Fibroblast of skin of left quadriceps (primary cell): ENCODE measurements around the gene LRIG1.

Source experiments
- DNase-seq, 2 experiments: peaks; one replicate each; pipeline ENCODE4 v3.0.0-alpha.2; 2013; ENCODE audit warnings: low read depth in 2 of 2

Gene LRIG1, protein sequence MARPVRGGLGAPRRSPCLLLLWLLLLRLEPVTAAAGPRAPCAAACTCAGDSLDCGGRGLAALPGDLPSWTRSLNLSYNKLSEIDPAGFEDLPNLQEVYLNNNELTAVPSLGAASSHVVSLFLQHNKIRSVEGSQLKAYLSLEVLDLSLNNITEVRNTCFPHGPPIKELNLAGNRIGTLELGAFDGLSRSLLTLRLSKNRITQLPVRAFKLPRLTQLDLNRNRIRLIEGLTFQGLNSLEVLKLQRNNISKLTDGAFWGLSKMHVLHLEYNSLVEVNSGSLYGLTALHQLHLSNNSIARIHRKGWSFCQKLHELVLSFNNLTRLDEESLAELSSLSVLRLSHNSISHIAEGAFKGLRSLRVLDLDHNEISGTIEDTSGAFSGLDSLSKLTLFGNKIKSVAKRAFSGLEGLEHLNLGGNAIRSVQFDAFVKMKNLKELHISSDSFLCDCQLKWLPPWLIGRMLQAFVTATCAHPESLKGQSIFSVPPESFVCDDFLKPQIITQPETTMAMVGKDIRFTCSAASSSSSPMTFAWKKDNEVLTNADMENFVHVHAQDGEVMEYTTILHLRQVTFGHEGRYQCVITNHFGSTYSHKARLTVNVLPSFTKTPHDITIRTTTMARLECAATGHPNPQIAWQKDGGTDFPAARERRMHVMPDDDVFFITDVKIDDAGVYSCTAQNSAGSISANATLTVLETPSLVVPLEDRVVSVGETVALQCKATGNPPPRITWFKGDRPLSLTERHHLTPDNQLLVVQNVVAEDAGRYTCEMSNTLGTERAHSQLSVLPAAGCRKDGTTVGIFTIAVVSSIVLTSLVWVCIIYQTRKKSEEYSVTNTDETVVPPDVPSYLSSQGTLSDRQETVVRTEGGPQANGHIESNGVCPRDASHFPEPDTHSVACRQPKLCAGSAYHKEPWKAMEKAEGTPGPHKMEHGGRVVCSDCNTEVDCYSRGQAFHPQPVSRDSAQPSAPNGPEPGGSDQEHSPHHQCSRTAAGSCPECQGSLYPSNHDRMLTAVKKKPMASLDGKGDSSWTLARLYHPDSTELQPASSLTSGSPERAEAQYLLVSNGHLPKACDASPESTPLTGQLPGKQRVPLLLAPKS

DNA sequence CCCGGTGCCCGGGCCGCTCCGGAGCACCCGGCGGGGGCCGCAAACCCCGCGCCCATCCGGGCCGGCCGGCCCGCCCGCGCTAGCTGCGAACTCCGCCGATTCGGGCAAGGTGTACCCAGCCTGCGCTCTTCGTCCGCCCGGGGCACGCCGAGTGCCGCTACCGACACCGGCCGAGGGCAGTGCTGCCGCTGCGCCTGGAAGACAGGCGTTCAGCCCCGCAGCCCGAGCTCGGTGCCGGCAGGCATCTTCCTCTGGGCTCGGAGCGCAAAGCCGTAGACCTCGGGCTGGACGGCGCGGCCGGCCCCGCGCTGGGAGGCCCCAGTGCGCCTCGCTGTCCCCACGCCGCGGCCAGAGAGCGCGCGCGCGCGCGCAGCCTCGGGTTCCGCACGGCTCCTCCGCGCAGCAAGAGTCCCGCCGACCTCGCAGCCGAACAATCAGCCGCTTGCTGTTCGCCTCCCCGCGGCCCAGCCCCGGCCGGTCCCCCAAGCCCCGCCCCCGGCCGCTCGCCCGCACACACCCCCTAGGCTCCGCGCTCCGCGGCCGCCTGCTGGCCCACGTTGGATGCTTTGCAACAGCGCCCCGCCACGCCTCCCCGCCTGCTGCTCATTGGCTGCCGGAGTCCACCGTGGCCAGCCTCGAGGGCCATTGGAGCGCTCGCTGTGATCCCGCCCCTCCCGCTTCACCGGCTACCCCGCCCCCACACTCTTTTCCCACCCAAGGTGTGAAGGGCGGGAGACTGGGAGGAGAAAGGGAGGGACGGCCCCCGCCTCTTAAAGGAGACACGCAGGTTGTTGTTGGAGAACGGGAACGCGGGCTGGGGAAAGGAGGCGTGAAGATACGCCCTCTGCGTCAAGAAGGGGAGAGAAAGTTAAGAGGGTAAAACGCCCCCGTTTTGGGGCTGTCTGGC lies at the start of gene LRIG1:
LRIG1 (minus strand) TSS at position 447 of the 907 bp plus-strand sequence. CDS start 615 bp downstream, outside the sequence.
- peak; percentile 98 for DNase-seq

DNA sequence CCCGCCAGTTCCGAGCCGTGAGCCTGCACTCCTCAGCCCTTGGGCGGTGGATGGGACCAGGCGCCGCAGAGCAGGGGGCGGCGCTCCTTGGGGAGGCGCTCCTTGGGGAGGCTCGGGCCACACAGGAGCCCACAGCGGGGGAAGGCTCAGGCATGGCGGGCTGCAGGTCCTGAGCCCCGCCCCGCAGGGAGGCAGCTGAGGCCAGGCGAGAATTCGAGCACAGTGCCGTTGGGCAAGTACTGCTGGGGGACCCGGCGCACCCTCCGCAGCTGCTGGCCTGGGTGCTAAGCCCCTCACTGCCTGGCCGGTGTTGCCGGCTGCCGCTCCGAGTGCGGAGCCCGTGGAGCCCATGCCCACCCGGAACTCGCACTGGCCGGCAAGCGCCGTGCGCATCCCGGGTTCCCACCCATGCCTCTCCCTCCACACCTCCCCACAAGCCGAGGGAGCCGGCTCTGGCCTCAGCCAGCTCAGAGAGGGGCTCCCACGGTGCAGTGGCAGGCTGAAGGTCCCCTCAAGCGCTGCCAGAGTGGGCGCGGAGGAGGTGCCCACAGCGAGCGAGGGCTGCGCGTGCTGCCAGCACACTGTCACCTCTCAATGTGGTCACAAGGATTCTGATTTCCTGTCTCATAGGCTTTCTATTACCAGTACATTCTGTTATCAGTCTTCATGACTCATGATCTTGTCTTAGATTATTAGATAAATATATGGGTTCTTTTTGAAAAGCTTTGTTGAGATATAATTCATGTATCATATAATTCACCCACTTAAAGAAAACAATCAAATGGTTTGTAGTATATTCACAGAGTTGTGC lies 44.0 kb upstream of the LRIG1 start:
- no peak for DNase-seq

DNA sequence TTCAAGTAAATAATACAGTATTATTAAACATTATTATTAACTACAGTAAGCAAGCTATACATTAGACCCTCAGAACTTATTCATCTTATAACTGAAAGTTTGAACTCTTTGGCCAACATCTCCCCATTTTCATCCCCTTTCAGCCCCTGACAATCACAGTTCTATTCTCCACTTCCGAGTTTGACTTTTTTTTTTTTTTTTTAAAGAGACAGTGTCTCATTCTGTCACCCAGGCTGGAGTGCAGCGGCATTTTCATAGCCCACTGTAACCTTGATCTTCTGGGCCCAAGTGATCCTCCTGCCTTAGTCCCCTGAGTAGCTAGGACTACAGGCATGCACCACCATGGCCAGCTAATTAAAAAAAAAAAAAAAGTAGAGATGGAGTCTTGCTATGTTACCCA lies 41.3 kb upstream of the LRIG1 start:
- no peak for DNase-seq

DNA sequence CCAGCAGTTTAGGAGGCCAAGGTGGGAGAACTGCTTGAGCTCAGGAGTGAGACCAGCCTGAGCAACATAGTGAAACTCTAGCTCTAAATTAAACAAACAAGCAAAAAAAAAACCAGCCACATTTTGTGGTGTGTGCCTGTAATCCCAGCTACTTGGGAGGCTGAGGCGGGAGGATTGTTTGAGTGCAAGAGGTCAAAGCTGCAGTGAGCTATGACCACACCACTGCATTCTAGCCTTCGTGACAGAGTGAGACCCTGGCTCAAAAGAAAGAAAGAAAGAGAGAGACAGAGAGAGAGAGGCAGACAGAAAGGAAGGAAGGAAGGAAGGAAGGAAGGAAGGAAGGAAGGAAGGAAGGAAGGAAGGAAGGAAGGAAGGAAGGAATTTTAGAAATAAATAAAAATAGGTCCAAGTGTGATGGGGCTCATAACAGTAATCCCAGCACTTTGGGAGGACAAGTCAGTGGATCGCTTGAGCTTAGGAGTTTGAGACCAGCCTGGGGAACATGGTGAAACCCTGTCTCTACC lies 38.7 kb upstream of the LRIG1 start:
- DNase-seq, result no peak

DNA sequence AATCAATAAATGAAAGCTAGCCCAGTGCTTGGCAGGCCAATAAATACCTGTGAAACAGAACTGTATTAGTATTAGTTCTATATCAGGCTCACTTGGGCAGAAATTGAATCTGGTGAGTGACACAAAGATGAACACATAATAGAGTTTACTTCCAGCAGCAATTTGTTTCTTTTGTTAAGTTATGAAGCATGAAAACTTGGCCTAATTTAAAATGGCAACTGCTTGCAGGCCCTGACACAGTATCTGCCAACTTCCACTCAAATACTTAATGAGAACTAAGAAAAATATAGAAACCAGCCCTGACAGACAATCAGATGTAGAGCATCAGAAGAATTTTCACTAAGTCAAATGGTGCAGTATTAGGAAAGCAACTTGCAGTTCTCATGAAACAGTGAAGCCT lies 37.6 kb upstream of the LRIG1 start:
- DNase-seq, result no peak

DNA sequence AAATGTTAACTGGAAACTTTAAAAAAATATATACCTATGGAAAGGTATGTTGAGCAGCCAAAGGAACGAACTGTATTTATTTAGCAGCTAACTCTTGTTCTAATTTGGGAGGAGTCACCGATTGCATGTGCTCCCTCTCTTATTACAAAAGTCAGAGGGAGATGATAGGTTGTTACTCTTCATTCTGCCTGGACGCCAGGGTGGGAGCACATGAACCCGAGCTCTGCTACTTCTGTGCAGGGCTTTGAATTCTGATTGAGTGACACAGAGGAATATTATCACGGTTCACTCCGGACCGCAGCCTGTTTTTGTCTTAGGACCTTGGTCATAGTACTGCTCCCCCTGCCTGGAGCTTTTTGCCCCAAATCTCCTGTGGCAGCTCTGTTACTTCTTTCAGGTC lies 36.9 kb upstream of the LRIG1 start:
- DNase-seq, result no peak

DNA sequence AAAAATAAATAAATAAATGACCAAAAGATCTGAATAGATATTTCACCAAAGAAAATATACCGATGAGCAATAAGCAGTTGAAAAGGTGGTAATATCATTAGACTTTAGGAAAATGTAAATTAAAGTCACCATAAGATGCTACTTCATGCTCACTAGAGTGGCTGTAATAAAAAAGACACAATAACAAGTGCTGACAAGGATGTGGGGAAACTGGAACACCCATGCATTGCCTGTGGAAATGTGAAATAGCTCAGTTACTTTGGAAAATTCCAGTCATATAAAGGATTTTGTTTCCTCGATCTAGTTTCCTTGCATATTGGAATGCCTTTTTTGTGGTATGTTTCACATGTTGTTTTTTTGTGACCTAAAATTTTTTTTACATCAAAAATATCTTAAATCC lies 36.0 kb upstream of the LRIG1 start:
- no peak for DNase-seq

DNA sequence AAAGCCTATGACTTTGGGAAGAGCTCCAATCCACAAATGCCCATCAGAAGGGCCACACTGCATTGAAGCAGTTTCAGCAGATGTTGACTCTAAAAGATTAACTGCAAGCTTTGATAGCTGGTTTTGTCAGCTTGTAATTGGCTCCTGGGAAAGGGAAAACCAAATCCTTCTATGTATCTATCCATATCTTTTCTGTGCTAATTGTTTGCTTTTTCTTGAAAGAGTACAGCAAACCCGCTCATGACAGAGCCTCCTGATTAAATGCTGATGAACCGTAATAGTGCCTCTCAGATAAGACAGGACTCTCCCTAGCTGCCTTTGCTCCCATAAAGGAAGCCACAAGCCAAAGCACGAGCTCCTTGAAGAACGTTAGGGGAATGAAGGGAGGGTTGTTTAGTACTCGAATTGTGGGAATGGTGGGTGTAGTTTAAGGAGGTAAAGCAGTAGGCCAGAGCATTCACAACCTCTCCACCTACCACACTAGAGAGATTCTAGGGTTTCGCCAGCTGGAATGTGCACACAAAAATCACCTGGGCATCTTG lies 33.6 kb upstream of the LRIG1 start:
- no peak for DNase-seq

DNA sequence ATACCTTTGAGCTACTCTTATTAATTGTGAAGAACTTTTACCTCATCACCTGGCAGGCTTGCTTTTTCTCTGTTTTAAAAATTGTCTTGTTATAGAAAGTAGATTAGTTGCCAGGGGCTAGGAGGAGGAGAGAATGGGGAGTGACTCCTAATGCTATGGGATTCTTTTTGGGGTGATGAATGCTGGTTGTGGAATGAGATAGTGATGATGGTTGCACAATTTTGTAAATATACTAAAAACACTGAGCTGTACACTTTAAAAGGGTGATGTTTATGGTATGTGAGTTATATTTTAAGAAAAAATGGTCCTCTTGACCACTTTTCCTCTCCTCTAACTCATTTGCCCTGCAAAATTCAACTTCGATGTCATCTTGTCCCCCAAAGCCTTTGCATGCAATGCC lies 31.8 kb upstream of the LRIG1 start:
- no peak for DNase-seq

DNA sequence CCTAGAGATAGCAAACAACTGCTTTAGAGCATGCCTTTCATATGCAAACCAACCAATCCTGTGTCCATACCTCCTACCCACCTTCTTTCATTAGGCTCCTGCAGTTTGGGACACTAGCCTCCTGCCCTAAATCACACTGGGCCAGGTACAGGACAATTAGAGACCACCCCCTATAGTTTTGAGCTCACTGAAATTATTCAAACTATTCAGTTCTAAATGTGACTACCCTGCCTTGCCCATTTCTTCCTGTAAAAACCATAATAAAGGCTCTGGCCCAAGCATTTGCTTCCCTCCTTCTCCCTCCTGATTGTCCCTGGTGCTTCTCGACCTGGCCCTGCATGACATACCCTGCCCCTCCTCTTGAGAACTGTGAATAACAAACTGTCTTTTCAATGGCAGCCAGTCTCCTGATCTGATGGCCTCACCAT lies 31.4 kb upstream of the LRIG1 start:
- DNase-seq, result no peak

DNA sequence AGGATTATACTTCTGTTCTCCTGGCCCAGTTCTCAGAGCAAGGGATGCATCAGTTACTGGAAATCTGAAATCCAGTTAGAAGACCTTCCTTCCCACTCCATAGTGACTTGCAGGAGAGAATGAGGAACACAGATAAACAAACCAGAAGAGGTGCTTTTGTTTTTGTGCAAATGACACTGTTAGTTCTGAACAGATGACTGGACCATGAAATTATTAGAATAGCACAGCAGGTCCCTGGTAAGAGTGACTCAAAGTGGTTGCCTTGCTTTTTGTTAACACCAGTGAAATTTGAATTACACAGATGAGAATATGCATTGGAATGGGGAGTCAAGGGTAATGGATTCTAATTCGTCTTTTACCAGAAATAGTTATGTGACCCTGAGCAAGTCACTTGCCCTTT lies 30.4 kb upstream of the LRIG1 start:
- DNase-seq, result no peak

DNA sequence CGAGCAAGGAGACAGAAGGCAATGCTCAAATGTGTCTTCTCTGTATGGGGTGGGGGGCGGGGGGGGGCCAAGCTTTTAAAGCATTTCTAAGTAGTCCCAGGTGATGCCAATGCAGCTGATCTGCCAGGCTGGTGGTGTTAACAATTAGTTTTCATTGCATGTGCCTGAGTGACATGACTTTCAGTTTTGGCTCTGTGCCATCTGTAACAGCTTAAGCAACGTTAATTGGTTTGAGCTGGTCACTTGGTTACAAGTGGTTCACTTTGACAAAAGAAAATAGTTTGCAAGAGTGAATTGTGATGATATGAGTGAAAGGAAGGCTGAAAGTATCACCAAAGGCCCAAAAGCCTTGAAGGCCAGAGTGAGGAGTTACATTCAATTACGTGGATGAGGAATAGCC lies 26.4 kb upstream of the LRIG1 start:
- no peak for DNase-seq

DNA sequence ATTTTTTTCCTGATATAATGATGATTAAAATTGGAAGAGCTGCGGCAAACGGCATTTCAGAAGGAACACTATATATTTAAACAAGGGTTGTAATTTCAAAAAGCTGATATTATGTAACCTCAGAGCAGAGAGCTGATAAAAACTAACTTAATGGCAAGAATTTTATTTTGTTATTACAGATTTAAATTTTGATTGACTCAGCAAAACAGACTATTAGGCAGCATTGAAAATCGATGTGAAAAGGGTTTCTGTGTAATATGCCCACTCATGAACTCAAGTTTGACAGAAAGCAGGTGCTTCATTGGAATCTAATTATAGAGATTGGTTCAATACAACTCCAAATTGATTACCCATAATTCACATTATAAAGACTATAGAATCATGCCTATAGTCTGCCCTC lies 24.9 kb upstream of the LRIG1 start:
- DNase-seq, result no peak

DNA sequence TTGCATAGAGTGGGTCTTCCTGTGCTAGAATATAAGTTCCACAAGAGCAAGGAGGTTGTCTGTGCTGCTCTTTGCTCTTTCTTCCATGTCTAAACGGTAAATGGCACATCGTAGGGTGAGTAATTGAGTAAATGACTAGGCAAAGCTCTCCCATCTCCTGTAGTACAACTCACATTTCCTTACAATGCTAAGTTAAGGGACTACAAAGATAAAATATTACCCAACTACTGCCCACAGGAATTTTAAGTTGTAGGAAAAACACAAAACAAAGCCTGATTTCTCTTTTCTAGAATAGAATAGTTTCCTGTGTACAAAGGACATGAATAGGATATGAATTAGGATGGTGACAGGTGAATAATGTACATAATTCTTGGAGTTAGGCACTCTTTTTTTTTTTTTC lies 19.9 kb upstream of the LRIG1 start:
- DNase-seq, result no peak

DNA sequence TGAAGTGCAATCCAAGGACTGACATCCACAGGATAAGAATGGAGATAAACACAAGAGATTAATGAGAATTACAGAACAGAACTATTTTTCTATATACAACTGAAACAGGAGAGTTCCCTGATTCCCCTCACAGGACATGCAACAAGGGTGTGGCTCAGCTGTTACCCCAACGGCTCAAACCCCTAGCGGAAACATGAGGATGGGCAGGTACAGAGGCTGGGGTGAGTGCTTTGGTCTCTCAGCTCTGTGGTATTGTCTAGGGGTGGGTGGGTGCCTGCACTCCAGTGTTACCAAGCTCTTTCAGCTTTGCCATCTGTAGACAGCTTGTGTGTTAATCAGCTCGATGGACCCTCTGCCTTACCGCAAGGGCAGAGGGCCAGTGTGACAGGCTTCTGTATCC lies 17.8 kb upstream of the LRIG1 start:
- no peak for DNase-seq

DNA sequence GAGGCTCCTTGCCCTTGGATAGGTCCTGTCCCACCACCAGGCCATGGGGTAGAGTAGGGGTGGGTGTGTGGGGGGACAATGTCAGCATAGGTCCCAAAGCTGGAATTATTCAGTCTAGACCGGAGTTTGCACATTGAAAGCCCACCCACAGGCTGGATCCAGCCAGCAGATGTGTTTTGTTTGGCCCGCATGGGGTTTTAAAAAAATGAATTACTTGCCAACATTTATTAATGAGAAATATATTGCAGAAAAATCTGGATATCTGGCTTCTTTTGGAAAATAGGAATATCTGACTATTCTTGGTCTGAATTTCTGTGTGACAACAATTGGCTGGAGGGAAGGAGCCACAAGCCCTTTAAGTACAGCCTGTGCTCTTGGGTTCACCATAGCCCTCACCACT lies 17.3 kb upstream of the LRIG1 start:
- DNase-seq, result no peak

DNA sequence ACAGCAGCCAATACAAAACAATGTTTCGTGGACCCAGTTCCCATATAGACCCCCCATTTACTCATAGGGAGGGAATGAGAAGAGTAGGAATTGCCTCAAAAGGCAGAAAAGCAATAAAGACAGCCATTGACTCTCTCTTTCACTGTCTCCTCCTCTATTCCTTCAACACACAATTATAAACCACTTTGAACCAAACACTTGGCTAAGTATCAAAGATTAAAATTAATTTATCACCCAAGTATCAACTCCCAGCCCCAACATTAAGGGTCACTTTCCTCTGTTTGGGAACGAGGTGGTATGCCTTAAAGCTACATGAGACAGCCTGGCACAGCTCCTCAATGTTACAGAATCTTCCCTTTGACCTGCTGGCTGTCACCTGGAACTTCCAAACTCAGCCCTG lies 16.4 kb upstream of the LRIG1 start:
- no peak for DNase-seq

DNA sequence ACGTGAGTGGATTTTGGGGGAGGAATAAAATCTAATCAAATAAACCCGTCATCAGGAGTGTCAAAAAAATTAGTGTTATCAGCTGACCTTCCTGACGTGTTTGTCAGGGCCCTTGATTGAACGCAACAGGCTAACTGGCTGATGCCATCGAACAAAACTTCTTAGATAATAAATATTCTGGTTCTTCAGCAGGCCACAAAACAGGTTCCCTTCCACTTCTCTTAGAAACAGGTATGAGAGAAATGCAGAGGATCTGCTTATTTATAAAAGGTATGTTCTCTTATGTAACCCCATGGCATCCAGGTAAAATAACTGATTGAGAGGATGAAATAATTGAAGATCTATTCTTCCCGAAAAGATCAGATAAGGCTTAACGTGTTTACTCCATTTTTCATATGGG lies 7.6 kb upstream of the LRIG1 start:
- DNase-seq, result no peak

DNA sequence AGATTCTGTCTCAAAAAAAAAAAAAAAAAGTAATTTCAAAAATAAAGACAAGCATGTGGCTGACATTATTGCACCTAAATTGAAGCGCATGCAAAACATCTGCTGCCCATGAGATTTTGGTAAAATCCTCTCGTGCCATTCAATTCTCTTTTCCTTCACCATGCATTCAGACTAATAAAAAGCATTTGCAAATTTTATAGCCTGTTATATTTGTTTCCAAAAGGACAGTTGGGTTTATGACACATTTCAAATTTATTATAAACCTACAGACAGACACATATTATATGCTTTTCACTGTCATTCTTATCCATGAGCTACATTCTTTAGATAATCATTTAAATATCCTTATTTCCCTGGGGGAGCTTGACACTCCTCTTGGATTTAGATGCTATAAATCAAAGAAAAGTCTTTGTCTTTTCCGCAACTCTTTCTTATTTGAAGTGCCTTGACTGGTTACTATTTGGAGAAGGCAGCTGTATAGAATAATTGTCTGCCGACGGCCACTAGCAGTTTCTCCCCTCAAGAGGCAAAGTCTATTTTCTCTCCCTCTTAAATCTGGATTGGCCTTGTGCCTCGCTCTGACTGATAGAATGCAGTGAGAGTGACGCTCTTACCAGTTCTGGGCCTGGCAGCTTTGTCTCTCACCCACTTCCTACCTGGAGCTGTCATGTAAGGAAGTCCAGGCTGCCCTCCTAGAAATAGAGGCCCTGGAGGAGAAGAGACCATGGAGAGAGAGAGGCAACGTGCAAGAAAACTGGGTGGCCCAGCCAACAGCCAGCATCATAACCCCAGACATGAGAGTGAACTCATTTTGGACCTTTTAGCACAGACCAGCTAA lies 6.8 kb upstream of the LRIG1 start:
- peak in 1 of 2 experiments; percentile 52 for DNase-seq
